Spleen (tissue), 7 donors: ENCODE data around the gene GLRB.

Experiments used
- CTCF ChIP-seq, 11 experiments: fragments of 200-600 bp in 7 of 11; fragments of 450-650 bp in 4 of 11; sonication (generic) in 4 of 11; IDR thresholded peaks in 8 of 11; conservative IDR thresholded peaks in 3 of 11; 1 replicate in 7 of 11; 2 replicates in 4 of 11; pipeline versions ENCODE4 v1.4.0 to v1.8.0; 2016 to 2021; ENCODE audit warnings: antibody characterized with exemption in 11 of 11, inconsistent platforms in 4 of 11, mild to moderate bottlenecking in 1 of 11
- POLR2A ChIP-seq, 3 donors: fragments of 450-650 bp; IDR thresholded peaks; one replicate each; pipeline ENCODE4 v1.5.1; 2017; ENCODE audit warnings: antibody characterized with exemption in 3 of 3, mild to moderate bottlenecking in 1 of 3
- donor health status: DM: no; HTN: no; CAD: no; lungs with moderate emphysema.
- donor health status: DM: no; HTN: no; CAD: no.
- donor health status: DM: no; HTN: no; CAD: no.

- TF ChIP-seq CTCF (IDR thresholded peaks at IDR 0.05 in 8 of 11, conservative IDR thresholded peaks at IDR 0.05 in 3 of 11) = no peak
- no peak for TF ChIP-seq POLR2A (IDR thresholded peaks at IDR 0.05)
Observed at GRCh38 chr4:157050561-157050960, 25.4 kb upstream of the GLRB start.
